Renal pelvis (tissue), 3 donors: Measurements from ENCODE around the gene SPINT1. TPM values are rescaled to one million over a fixed set of nuclear protein-coding genes. Genes with fewer than 3 reads are reported as not detected.

Experiments
- polyA plus RNA-seq, 3 donors: library from polyadenylated mRNA; unstranded; fragments of 120-200 nt; gene quantifications; one replicate each; pipeline ENCODE4 v1.2.1, GENCODE V29; 2013; ENCODE audit not compliant: insufficient read length in 3 of 3

The SPINT1 gene
- polyA plus RNA-seq, 3 donors = 72.4 to 75.5 (median 73.6) TPM

Other genes starting within 250 kb of the SPINT1 start
- 10 to 100 TPM; 16.5 to 21.5 (median 19.1) TPM for gene KNL1, start 249.8 kb upstream of the SPINT1 start, polyA plus RNA-seq
- 10 to 100 TPM; 12.1 to 14.4 (median 13.4) TPM for gene RAD51, start 148.9 kb upstream of the SPINT1 start, polyA plus RNA-seq
- gene RMDN3, start 88.8 kb upstream of the SPINT1 start, polyA plus RNA-seq = 10 to 100 TPM; 40.8 to 46.8 (median 45.2) TPM
- gene GCHFR, start 80.0 kb upstream of the SPINT1 start, polyA plus RNA-seq = 10 to 100 TPM; 40.6 to 59.4 (median 58.9) TPM
- gene C15orf62, start 74.1 kb upstream of the SPINT1 start, polyA plus RNA-seq = 1 to 10 TPM; 2.3 to 5.4 (median 5.0) TPM
- 10 to 100 TPM; 25.8 to 27.7 (median 27.7) TPM for gene ZFYVE19, start 37.0 kb upstream of the SPINT1 start, polyA plus RNA-seq
- 10 to 100 TPM; 38.5 to 43.7 (median 38.7) TPM for gene DNAJC17, start 36.6 kb upstream of the SPINT1 start, polyA plus RNA-seq
- under 1 TPM; 0.46 to 0.69 (median 0.50) TPM for gene PPP1R14D, start 15.3 kb upstream of the SPINT1 start, polyA plus RNA-seq
- 1 to 10 TPM; 1.7 to 2.0 (median 1.8) TPM for gene RHOV, start 30.2 kb downstream of the SPINT1 start, polyA plus RNA-seq
- 10 to 100 TPM; 18.4 to 20.5 (median 20.2) TPM for gene VPS18, start 50.4 kb downstream of the SPINT1 start, polyA plus RNA-seq
- gene DLL4, start 85.3 kb downstream of the SPINT1 start, polyA plus RNA-seq = 1 to 10 TPM; 6.6 to 8.6 (median 7.3) TPM
- gene CHAC1, start 109.4 kb downstream of the SPINT1 start, polyA plus RNA-seq = 1 to 10 TPM; 2.5 to 3.8 (median 3.3) TPM